SKM-1 treated with dmso at 0.1 percent for 144 hours (cell line): Measurements from ENCODE around the gene TAF7L.
A peak's percentile ranks its signal among the peaks of the same experiment; 100 is the strongest.
"Not testable (repeated sequence)": the region's sequence is repeated elsewhere in the genome, so short reads cannot be mapped to it uniquely, and the experiment has no call there.

Source experiments
- DNase-seq: peaks from one replicate; lab custom pipeline; 2025; ENCODE audit not compliant: unreplicated experiment; lab: John Stamatoyannopoulos, UW

Gene TAF7L, protein sequence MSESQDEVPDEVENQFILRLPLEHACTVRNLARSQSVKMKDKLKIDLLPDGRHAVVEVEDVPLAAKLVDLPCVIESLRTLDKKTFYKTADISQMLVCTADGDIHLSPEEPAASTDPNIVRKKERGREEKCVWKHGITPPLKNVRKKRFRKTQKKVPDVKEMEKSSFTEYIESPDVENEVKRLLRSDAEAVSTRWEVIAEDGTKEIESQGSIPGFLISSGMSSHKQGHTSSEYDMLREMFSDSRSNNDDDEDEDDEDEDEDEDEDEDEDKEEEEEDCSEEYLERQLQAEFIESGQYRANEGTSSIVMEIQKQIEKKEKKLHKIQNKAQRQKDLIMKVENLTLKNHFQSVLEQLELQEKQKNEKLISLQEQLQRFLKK

DNA sequence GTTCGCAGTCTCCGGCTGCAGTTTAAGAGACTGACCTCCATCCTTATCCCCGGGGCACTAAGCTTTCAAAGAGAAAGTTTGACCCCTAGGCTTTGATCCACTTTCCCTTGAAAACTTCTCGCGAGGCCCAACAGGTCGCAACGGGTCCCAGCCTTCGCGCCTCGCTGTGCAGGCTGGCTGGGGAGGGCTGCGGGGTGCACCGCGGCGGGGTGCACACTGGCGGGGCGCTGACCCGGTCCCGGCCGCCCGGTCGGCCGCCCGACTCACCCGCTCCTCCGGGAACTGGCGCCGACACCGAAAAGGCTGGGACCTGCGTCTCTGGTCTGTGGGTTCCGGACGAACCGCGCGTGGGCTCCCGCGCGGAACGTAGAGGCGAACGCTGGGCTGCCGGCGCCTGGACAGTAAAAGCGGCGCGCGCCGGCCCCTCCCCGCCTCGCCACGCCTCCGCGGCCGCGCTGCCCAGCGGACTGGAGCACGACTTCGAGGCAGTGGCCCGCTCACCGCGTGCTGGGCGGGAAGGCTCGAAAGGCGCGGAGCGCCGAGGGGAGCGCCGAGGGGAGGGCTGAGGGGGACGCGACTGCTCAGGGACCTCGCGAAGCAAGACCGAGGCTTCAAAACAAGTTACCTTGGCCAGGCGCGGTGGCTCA lies at the start of gene TAF7L:
TSS of gene TAF7L (minus strand) at position 378 of the 647 bp plus-strand sequence. CDS start 3,791 bp downstream, outside the sequence.
- no peak for DNase-seq

DNA sequence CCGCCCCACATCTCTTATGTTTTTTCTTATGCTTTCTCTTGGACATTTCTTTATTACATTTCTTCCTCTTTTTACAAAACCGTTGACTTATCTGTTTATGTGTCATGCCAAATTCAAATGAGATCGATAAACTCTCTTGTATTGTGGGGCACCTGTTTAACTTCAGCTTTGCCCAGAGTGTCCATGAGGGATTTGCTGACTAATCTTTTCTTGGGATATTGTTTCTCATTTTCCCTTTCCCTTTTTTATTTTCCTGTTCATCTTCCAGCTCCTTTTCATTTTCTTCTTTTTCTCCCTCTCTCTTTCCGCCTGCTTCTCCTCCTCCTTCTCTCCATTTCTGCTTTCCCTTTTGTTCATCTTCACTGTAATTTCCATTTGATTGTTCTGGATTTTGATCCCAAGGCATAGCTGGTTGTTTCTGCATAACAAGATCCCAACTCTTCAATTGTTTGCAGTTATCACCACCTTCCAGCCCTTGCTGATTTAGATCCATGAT lies 46.7 kb upstream of the TAF7L start:
- DNase-seq, result no peak

DNA sequence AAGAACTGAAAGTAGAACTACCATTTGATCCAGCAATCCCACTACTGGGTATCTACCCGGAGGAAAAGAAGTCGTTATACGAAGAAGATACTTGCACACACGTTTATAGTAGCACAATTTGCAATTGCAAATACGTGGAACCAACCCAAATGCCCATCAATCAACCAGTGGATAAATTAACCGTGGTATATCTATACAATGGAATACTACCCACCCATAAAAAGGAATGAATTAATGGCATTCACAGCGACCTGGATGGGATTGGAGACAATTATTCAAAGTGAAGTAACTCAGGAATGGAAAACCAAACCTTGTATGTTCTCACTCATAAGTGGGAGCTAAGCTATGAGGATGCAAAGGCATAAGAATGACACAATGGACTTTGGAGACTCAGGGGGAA lies 43.2 kb upstream of the TAF7L start:
- DNase-seq, result not testable (repeated sequence)

DNA sequence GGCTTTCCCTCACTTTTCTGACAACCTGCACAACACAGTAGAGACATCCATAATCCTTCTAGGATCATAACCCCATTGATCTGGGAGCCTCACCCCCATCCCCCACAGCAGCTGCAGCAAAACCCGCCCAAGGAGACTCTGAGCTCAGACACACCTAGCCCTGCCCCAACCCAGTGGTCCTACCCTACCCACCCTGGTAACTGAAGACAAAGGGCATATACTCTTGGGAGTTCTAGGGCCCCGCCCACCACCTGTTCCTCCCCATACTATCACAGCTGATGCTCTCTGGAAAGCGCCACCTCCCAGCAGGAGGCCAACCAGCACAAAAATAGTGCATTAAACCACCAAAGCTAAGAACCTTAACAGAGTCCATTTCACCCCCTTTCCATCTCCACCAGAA lies 35.5 kb upstream of the TAF7L start:
- not testable (repeated sequence) for DNase-seq

DNA sequence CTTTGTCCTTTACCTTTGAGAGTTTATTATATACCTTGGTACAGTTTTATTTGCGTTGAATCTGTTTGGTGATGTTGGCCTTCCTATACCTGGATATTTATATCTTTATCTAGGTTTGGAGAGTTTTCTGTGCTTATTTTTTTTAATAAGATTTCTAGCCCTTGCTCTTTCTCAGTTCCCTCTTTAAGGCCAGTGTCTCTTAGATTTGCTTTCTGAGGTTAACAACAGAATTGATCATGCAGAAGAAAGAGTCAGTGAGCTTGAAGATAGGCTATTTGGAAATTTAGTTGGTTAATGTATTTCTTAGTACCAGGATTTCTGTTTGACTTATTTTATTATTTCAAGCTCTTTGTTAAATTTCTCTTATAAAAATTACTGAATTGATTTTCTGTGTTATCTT lies 12.7 kb upstream of the TAF7L start:
- no peak for DNase-seq

DNA sequence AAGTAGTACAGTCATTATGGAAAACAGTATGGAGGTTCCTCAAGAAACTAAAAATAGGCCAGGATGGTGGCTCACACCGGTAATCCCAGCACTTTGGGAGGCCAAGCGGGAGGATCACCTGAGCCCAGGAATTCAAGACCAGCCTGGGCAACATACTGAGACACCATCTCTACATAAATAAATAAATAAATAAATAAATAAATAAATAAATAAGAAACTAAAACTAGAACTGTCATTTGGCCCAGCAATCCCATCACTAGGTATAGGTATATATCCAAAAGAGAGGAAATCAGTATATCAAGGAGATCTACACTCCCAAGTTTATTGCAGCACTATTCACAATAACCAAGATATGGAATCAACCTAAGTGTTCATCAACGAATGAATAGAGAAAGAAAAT lies 4.5 kb upstream of the TAF7L start:
- not testable (repeated sequence) for DNase-seq

DNA sequence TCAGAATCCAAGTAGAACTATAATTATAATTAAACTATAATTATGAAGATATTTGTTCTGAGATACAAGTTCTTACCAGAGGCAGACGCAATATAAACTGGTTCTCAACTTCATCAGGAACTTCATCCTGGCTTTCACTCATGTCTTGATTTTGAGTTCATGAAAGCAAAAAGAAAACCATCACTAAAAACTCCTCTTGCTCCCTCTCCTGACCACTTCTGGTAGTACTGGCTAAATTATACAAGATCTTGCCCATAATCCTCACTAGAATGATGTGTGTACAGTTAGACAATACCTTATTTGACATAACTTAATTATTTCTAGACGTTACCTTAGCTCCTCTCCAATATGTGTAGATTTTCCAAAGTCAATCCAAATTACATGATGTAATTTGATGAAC lies 3.7 kb downstream of the TAF7L start:
- DNase-seq, result peak; percentile 14

DNA sequence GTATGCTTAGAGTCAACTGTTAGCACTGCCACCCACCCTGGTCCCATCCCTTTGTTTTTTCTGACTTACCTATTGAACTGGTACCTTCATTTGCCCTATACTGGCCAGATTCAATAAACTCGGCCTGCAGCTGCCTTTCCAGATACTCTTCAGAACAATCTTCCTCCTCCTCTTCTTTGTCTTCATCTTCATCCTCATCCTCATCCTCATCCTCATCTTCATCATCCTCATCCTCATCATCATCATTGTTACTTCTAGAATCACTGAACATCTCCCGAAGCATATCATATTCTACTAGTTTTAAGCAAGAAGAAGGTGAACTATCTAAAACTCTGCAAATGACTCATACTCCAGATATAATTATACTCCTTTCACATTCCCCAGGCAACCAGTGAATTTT lies 14.9 kb downstream of the TAF7L start:
- no peak for DNase-seq

DNA sequence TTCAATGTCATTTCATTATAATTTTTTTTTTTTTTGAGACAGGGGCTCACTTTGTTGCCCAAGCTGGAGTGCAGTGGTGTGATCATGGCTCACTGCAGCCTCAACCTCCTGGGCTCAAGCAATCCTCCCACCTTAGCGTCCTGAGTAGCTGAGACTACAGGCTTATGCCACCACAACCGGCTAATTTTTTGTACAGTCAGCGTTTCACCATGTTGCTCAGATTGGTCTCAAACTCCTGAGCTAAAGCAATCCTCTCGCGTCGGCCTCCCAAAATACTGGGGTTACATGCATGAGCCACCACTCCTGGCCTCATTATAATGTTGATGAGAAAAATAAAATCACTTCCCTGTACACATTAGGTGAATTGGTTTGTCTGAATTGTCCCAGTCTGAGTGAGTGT lies 16.9 kb downstream of the TAF7L start:
- DNase-seq, result no peak

DNA sequence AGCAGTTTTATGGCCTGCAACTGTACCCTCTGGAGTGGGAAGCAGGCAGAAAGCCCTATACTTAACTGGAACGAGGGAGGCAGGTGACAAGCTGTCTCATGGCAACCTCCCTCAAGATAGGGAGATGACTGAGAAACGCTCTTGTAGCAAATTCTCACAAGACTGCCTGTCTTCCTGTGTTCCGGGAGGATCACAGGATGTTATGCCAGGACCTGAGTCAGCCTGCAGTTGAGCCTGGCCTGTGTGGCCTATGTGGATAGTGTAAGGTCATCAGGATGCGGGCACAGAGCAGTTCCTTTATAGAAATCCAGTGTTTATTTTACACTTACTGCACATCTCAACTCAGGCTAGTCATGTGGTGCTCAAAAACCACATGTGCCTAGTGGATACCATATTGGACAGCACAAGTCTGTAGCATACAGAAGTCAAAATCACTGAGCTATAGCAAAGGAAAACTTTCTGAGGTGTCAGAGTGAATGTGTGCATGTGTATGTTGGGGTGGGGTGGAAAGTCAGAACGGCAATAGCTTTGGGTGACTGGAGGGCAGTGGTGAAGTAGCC lies 25.2 kb downstream of the TAF7L start:
- DNase-seq, result no peak

DNA sequence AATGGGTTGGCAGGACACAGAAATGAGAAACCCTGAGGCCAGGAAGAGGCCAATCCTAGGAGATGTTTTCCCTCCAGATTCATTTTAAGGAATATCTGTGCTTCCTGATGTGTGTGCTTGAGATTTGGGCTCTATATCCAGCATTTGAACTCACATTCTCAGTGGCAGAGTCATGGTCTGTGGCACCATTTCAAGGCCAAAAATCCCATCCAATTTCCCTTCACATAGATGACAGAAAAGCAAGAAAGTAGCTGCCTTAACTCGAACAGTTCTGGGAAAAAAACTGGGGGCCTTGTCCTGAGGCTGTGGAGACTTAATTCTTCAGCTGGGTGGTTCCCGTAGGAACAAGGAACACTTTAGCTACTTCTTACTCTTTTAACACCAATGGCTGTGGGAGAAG lies 27.4 kb downstream of the TAF7L start:
- DNase-seq, result no peak

DNA sequence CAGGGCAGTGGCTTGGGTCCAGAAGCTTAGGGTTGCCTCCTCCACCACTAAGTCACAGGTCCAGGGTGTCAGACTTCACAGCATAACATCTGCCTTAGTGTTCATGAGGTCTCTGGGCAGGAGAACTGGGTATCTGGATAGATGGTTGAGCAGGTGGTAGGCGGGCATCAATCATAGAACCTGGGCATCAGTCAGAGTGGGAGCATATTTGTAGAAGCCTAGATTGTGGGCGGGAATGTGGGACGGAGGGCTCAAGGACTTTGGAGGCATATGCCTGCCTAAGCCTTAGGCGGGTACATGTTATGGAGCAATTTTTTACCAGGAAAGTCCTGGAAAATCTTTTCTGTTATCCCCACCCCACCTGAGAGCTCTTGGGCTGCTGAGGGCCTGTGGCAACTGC lies 28.5 kb downstream of the TAF7L start:
- DNase-seq, result no peak

DNA sequence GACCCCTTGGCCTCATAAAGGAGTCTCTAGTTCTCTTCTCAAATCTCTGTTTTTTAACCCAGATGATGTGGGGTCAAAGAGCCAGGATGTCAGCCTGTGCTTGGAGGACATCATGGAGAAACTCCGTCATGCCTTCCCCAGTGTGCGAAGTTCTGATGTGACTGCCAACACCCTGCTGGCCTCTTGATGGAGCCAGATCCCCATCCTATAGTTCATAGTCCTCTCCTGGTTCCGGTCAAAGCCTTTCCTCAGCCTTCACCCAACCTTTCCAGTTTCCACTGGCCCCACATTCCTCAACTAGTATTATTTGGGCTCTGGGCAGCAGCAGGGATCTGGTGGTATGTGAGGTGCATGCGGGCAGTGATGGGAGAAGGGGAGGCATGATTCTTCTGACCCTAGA lies 30.7 kb downstream of the TAF7L start:
- DNase-seq, result no peak

DNA sequence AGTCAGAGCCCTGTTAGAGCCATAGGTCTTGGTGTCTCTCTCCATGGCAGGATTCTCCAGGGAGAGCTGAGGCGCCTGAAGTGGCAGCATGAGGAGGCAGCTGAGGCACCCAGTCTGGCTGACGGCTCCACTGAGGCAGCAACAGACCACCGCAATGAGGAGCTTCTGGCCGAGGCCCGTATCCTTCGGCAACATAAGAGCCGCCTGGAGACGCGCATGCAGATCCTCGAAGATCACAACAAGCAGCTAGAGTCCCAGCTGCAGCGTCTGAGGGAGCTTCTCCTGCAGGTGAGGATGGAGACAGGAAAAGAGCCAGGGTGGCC lies 32.9 kb downstream of the TAF7L start:
- DNase-seq, result no peak

DNA sequence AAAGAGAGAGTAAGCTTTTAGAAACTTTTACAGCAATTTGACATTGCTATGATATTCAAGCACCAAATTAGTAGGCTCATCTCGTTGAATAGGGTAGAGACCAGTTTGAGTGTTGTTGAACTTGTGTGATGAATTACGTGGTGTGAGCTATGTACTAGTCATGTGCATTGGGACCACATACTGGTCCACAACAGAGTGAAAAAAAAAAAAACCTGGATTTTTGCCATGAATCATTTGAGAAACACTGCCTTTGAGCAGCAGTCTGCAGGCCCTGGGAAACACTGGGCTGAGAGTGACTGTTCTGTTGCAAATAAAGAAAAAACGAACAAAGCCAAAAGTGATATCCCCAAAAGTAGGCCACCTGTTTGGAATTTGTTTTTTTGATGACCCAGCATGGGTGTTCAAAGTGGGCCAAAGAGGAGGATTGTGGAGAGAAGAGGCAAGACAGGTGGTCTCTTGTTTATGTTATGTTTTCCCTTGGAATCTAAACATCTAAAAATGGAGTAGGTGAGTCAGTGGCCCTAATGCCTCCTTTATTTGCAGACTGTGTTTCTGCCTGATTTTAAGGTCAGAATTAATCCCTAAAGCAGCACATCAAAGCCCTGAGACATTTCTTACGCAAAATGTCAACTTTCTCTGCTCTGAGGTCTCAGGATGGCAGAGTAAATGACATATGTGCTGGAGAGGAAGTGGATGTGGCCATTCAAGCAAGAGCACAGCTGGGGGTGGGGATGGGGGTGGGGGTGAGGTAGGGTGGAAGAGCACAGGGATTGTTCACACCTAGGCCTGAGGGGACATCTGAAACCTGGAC lies 33.5 kb downstream of the TAF7L start:
- no peak for DNase-seq

DNA sequence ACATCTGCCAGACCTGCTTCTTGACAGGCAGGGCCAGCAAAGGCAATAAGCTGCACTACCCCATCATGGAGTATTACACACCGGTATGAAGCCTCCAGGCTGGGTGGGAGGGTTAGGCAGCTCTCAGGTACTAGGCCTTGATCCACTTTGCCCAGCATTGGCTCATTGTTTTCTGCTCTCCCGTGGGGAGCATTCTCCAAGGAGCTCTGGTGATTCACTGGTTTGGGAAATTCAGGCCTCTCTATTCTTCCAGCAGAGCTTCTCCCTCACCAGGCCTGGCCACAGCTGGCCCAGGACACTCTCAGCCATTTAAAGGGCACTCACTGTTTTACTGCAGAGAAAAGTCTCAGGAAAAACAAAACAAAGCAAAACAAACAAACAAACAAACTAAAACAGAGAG lies 38.5 kb downstream of the TAF7L start:
- no peak for DNase-seq

DNA sequence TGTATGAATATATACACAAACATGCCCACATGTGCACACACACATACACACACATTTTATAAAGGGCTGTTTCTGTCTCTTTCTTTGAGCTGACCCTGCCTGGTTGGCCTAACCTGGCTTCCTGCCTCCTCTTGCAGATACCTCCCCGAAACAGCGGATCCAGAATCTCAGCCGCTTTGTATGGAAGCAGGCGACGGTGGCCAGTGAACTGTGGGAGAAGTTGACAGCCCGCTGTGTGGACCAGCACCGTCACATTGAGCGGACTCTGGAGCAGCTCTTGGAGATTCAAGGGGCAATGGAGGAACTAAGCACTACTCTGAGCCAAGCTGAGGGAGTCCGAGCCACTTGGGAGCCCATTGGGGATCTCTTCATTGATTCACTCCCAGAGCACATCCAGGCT lies 49.6 kb downstream of the TAF7L start:
- DNase-seq, result no peak

DNA sequence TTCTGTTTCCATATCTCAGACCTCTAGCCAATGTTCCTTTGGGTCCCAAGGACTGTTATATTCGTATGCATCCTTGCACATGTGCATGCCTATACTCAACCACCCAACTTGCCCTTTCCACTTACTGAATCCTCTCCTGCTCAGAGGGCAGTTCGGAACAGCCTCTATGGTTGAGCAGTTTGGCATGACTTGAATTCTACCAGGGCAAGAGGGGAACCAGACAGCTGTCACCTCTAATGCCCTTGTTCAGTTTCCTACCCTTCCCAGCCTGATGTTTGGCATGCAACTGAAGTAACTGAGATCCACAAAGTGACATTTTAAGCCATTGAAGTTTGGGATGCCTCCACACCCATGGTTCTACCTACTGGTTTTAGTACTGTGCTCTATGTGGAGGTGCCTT lies 54.1 kb downstream of the TAF7L start:
- DNase-seq, result no peak

DNA sequence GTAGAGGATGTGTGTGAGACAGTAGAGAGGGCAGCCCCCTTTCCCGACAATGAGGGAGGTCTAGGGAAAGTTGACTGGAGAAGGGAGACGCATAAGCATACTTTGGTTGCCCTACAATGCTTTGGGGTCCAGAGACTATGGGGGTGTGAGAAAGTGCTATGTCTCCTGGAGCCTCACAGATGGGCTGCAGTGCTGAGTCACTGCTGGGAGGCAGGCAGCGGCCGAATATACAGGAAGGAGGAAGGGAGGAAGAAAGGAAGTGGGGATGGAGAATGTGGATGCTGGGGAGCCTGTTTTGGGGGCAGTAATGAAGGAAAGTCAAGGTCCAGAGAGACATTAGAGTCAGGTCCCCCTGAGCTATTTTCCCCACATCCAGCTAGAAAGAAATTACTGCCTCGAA lies 58.8 kb downstream of the TAF7L start:
- no peak for DNase-seq

DNA sequence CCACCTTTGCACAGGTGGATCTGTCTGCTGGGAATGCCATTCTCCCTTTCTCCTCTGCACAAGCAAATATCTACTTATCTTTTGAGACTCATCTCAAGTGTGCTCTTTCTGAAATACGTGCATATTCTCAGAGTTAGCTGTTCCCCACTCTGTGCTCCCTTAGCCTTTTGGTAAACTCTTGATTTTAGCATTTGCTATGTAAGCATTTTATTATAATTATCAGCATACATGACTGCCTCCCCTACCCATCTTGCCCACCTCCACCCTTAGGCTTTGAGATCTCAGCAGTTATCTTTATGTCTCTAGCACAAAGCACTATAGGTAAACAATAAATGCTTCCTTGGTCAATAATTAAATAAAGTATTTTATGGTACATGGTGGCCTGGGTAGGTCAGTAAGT lies 60.1 kb downstream of the TAF7L start:
- no peak for DNase-seq

DNA sequence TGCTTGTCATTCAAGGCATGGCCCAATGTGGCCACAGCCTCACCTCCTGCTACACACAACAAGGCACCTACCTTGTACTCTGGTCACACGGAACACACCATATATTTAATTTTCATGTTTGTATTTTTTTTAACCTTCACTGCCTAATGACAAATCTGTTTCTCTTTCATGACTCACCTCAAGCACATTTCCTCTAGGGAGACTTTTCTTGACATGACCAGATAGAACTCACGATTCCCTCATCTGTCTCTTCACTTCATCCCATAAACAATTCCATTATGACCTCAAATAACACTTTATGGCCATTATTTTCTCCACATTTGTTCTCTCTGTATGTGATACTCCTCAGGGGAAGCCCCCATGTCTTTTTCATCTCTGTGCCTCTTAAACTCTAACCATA lies 60.5 kb downstream of the TAF7L start:
- no peak for DNase-seq

DNA sequence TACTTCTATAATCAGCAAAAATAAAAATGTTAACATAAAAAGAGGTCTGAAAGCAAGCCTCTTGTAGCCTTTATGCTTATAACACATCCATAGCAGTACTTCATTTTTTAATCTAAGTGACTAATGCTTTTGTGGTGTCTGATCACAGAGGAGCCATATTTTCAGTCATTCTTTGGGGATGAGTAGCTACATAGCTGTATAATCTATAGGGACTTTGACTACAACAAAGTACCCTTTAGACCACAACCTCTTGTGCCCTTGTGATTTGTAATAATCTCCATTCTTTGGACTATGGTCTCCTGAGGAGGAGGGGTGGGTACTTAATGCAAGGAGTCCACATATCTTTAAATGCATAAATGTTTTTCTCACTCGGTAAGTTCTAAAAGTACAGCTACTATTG lies 62.0 kb downstream of the TAF7L start:
- DNase-seq, result no peak
